Smooth muscle cell (in vitro differentiated cells): ENCODE measurements around the gene ATP6V1G2. TPM values are rescaled to one million over a fixed set of nuclear protein-coding genes. Genes with fewer than 3 reads are reported as not detected.

Source experiments
- DNase-seq: peaks from one replicate; lab custom pipeline; 2025; ENCODE audit not compliant: unreplicated experiment; lab: John Stamatoyannopoulos, UW
- H2AFZ ChIP-seq: fragments of 200-600 bp; sonication (generic); 2 replicates; pipeline ENCODE4 v1.6.0; 2016; ENCODE audit warnings: antibody characterized with exemption, low read depth, mild to moderate bottlenecking
- H3F3A ChIP-seq: fragments of 200-600 bp; sonication (generic); 2 replicates; pipeline ENCODE4 v1.6.0; 2017; ENCODE audit warnings: antibody characterized with exemption, low read depth
- H3K27ac ChIP-seq: fragments of 200-600 bp; sonication (generic); 2 replicates; pipeline ENCODE4 v1.5.1; 2016; ENCODE audit warnings: low read depth, mild to moderate bottlenecking
- H3K27me3 ChIP-seq: fragments of 200-600 bp; sonication (generic); 2 replicates; pipeline ENCODE4 v1.6.1; 2016; ENCODE audit warnings: low read depth, mild to moderate bottlenecking
- H3K36me3 ChIP-seq: fragments of 200-600 bp; sonication (generic); 2 replicates; pipeline ENCODE4 v1.5.1; 2016; ENCODE audit warnings: low read depth
- H3K4me1 ChIP-seq: fragments of 200-600 bp; sonication (generic); 2 replicates; pipeline ENCODE4 v1.5.1; 2016; ENCODE audit warnings: low read depth
- H3K4me2 ChIP-seq: fragments of 200-600 bp; sonication (generic); 2 replicates; pipeline ENCODE4 v1.6.0; 2016; ENCODE audit warnings: mild to moderate bottlenecking
- H3K4me3 ChIP-seq: fragments of 200-600 bp; sonication (generic); 2 replicates; pipeline ENCODE4 v1.5.1; 2016; ENCODE audit warnings: mild to moderate bottlenecking
- H3K79me2 ChIP-seq: fragments of 200-600 bp; sonication (generic); 2 replicates; pipeline ENCODE4 v1.6.0; 2016; ENCODE audit warnings: low read depth, mild to moderate bottlenecking
- H3K9ac ChIP-seq: fragments of 200-600 bp; sonication (generic); 2 replicates; pipeline ENCODE4 v1.6.0; 2016; ENCODE audit warnings: low read depth
- H3K9me3 ChIP-seq: fragments of 200-600 bp; sonication (generic); replicated peaks from 2 replicates; pipeline ENCODE4 v1.5.1; 2016; ENCODE audit warnings: low read depth
- H4K20me1 ChIP-seq: fragments of 200-600 bp; sonication (generic); 2 replicates; pipeline ENCODE4 v1.6.0; 2016; ENCODE audit warnings: low read depth
- CTCF ChIP-seq: fragments of 200-600 bp; sonication (generic); IDR thresholded peaks from 2 replicates; pipeline ENCODE4 v1.5.1; 2017; ENCODE audit warnings: borderline replicate concordance, mild to moderate bottlenecking, antibody characterized with exemption; ENCODE audit not compliant: insufficient read depth, poor library complexity, severe bottlenecking
- WGBS: methylation state at CpG from one replicate; pipeline ENCODE4 v1.1.7; 2016; ENCODE audit warnings: low lambda C conversion rate; 5-methylcytosine and 5-hydroxymethylcytosine counted together
- polyA plus RNA-seq: library from polyadenylated mRNA; unstranded; fragments of >200 nt; fragmentation: Nextera tagmentation; extraction: Ambion mirVana; gene quantifications from 2 replicates; pipeline ENCODE4 v1.2.1, GENCODE V29; 2016
- total RNA-seq: library from RNA; depleted of rRNA; stranded (reverse); fragments of >200 nt; gene quantifications from 2 replicates; pipeline ENCODE4 v1.2.3, GENCODE V29; 2014

Gene ATP6V1G2
- total and polyA plus RNA-seq, 2 experiments from 2014 or later, result 1.0 to 2.4 TPM

DNA sequence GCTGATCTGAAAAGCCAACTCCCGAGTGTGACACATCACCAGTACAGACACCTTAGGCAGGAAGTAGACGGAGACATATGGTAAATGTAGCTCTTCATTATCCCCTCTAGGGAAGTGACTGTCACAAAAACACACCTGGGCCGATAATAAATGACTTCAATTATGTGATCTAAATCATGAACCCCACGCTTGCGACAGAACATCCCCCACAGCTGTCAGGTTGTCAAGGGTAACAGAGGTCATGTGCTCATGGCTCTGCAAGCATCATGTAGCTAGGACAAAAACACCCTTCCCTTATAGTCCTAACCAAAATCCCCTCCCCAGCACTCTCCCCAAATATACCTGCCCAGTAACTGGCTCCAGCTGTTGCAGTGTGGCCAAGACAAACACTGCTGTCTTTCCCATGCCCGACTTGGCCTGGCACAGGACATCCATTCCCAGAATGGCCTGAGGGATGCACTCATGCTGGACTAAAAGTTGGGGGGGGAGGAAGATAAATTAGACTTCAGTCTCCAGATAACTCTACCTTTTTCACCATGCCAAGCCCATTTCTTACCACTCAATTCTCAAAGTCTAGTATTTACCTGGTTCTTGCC lies 7.5 kb downstream of the ATP6V1G2 start:
- H4K20me1 ChIP-seq, result peaks cover 75% of the 10 kb centered on the region
- peak overlapping the region; percentile 93 for H3K4me3 ChIP-seq
- peaks cover 72% of the 10 kb centered on the region for H3K79me2 ChIP-seq
- no peak for DNase-seq
- peak overlapping the region; percentile 95 for H3K9ac ChIP-seq
- no peaks in the 10 kb centered on the region for H3K9me3 ChIP-seq
- peaks cover 16% of the 10 kb centered on the region for H3K36me3 ChIP-seq
- 91% methylated on average over 6 of the region's 6 CpGs for WGBS
- H2AFZ ChIP-seq, result no peak overlapping the region
- H3K4me1 ChIP-seq, result peaks cover 20% of the 10 kb centered on the region
- peak overlapping the region; percentile 99 for H3K4me2 ChIP-seq
- no peaks in the 10 kb centered on the region for H3K27me3 ChIP-seq
- H3K27ac ChIP-seq, result no peak overlapping the region
- TF ChIP-seq CTCF, result no peak
- peaks cover 26% of the 10 kb centered on the region for H3F3A ChIP-seq

DNA sequence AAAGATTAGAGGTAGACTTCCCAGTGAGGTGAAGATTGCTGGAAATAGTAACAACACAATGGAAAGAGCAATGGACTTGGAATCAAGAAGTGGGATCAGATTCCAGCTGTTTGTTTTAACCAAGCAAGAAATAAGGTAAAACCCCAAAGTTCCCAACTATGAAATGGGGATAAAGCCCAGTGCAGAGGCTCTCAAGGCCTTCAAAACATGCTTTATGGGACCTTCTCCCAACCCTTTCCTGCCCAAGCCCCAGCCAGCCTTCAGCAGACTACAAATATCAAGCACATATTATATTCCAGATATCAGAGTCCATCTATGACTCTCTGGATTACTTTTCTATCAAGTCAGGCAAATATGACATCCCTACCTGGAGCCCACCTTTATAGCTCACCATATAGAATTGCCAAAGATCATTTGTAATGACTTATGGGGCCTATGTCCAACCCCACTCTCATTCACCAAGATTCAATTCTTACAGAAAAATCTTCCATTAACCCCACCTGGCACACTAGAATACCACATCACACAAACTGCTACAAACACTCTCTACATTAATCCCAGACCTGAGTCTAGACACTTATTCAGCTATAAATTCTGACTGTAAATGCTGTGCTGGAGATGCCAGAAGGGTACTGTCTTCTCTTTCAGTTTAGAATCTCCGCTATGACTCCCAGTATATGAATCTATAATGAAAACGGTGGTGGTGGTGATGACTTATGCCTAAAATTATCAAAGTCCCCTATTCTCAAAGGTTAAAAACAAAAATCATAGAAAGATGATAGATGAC lies 10.7 kb downstream of the ATP6V1G2 start:
- Histone ChIP-seq H3K79me2 (peaks cover 55% of the 10 kb centered on the region), H3K4me1 (peaks cover 20% of the 10 kb centered on the region), H3K9me3 (no peaks in the 10 kb centered on the region), H3K4me3 (no peak overlapping the region), H4K20me1 (peaks cover 100% of the 10 kb centered on the region), H3K27ac (no peak overlapping the region), H3F3A (peaks cover 35% of the 10 kb centered on the region), H3K36me3 (peaks cover 27% of the 10 kb centered on the region), H2AFZ (no peak overlapping the region), H3K9ac (no peak overlapping the region), H3K27me3 (no peaks in the 10 kb centered on the region), H3K4me2 (no peak overlapping the region)
- DNase-seq, result no peak
- WGBS, result 50% methylated on average over 2 of the region's 2 CpGs
- no peak for TF ChIP-seq CTCF

DNA sequence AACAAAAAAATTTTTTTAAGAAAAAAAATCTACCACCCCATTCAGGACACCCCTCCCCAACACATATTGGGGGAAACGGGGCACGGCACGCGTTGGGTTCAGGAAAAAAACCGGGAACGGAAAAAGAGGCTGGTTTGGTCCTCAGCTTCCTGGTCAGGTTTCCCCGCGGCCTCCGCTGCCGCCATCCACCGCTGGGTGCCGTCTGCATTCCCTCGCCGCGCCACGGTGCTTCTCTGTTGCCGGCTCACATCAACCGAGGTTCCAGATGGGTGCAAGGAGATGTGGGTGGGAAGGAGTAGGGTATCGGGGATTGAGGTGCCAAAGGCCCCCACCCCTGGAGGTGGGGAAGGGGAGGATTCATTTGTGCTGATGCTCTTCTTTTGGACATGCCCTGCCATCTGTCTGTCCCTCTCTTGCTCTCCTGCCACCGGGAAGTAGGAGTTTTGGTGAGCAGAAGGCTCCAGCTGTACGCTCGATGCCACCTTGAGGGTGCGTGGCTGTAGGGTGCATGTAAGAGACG lies 11.8 kb downstream of the ATP6V1G2 start:
- Histone ChIP-seq H3K4me3 (no peak overlapping the region), H2AFZ (no peak overlapping the region), H3K27me3 (no peaks in the 10 kb centered on the region), H3K9me3 (no peaks in the 10 kb centered on the region), H3K27ac (no peak overlapping the region), H3K79me2 (peaks cover 43% of the 10 kb centered on the region), H3K9ac (no peak overlapping the region), H3K36me3 (peaks cover 27% of the 10 kb centered on the region), H3F3A (peaks cover 40% of the 10 kb centered on the region), H3K4me2 (no peak overlapping the region), H3K4me1 (peaks cover 9% of the 10 kb centered on the region), H4K20me1 (peaks cover 100% of the 10 kb centered on the region)
- 94% methylated on average over 24 of the region's 24 CpGs for WGBS
- no peak for TF ChIP-seq CTCF
- DNase-seq, result no peak
